Activated CD8-positive, alpha-beta memory T cell treated with anti-CD3 and anti-CD28 coated beads for 48 hours (primary cell): ENCODE measurements around the gene PLEKHG3.

Experiments used
- DNase-seq, 3 experiments: peaks; one replicate each; pipeline ENCODE4 v3.0.0-alpha.2; 2020; ENCODE audit warnings: low read depth in 2 of 3, low spot score in 2 of 3

PLEKHG3 gene

GRCh38 chr14:64706119-64706592 lies 1.9 kb downstream of the PLEKHG3 start:
- DNase-seq: no peak

GRCh38 chr14:64706593-64707193 lies 2.5 kb downstream of the PLEKHG3 start:
- DNase-seq: no peak

- no peak for DNase-seq
Measured at GRCh38 chr14:64707661-64708060, 3.4 kb downstream of the PLEKHG3 start.

- DNase-seq: no peak
Measured at GRCh38 chr14:64708148-64709004, 4.2 kb downstream of the PLEKHG3 start.

GRCh38 chr14:64709126-64709525 lies 4.9 kb downstream of the PLEKHG3 start:
- DNase-seq: no peak

- DNase-seq: no peak
Measured at GRCh38 chr14:64711039-64711438, 6.8 kb downstream of the PLEKHG3 start.

- DNase-seq: no peak
Measured at GRCh38 chr14:64713677-64714076, 9.5 kb downstream of the PLEKHG3 start.

GRCh38 chr14:64714432-64715025 lies 10.3 kb downstream of the PLEKHG3 start:
- no peak for DNase-seq

- no peak for DNase-seq
Measured at GRCh38 chr14:64715146-64715627, 11.0 kb downstream of the PLEKHG3 start.

GRCh38 chr14:64715628-64716412 lies 11.6 kb downstream of the PLEKHG3 start:
- no peak for DNase-seq

GRCh38 chr14:64717870-64718269 lies 13.6 kb downstream of the PLEKHG3 start:
- DNase-seq: no peak

- no peak for DNase-seq
Measured at GRCh38 chr14:64718762-64719161, 14.5 kb downstream of the PLEKHG3 start.

- DNase-seq: no peak
Measured at GRCh38 chr14:64719601-64720000, 15.4 kb downstream of the PLEKHG3 start.

GRCh38 chr14:64720131-64720576 lies 15.9 kb downstream of the PLEKHG3 start:
- no peak for DNase-seq

- DNase-seq: no peak
Measured at GRCh38 chr14:64721391-64721791, 17.2 kb downstream of the PLEKHG3 start.

- no peak for DNase-seq
Measured at GRCh38 chr14:64721899-64722298, 17.7 kb downstream of the PLEKHG3 start.

- DNase-seq: no peak
Measured at GRCh38 chr14:64722842-64723447, 18.7 kb downstream of the PLEKHG3 start.

- DNase-seq: no peak
Measured at GRCh38 chr14:64723691-64724577, 19.7 kb downstream of the PLEKHG3 start.

GRCh38 chr14:64724578-64724930 lies 20.3 kb downstream of the PLEKHG3 start:
- DNase-seq: no peak
